DLD1 (cell line): ENCODE data around the gene NIN.

Source experiments
- in situ Hi-C: cut with HindIII; loops from 2 replicates; pipeline ENCODE4 v1.10.0; 2017; ENCODE audit warnings: low sequenced_read_pairs

Gene NIN

DNA sequence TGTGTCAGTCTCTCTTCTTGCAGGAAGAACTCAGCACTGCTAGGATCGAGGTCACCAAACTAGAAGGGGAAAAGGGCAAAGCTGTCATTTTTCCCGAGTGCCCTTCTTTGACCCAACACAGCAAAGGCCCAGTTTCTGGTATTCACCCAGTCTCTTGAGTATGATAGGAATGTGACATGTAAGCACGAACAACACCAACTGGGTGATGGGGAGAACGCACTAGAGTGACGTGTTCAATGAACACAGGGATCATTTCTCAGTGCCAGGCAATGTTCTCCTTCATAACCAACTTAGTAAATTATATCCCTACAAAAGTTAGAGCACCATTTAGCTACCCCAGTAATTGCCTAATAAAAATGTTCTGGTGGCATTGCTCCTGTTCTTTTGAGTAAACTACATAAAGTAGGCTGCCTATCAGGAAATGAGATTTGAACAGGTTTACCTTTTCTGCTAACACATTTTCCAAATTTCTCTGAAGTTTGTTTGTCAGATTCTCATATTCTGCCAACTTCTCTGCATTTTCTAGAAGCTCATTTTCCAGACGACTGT is 64.5 kb downstream of the NIN start:
- in situ Hi-C loops = no loop called here

DNA sequence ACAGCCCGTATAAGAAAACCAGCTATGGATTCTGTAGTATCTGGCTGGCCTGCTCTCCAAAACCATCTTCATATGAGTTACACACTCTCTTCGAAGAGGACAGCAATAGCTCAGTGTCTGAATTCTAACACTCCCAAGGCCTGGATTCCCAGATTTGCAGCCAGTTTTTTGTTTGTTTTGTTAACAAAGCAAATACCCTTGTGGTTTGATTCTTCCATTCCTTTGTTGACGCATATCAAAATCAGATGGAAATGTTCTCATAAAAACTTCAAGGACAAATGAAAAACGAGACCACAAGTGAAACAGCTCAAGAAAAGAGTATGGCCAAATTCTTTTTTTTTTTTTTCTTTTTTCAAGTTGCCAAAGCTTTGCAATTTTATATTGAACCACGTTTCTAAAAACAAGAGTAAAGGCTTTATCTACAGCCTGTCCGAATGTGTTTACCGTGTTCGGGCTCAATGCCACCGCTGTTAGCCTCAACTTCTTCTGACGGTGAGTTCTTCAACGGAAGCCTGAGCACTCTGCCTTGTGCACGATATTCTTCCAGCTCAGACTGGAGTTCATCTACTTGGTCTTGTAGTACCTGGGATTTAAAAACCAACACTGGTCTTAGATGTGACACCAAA is 67.5 kb downstream of the NIN start:
- in situ Hi-C loops = no loop called here

DNA sequence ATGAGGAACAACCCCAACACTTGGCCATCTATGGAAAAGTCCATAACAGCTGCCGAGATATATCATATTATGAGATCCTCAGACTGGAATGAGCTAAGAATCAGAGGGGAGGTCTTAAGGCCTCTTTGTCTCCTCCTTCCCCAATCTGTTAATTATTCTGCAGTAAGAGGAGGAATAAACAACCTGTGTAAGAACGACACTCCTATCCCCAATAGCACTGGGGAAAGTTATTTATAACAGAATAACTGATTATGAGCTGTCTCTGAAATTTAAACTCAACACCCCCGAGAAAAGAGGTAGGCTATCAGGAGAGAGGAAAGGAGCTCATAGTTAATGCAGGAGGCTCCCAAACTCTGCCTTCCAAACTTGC is 68.0 kb downstream of the NIN start:
- in situ Hi-C loops = no loop called here

DNA sequence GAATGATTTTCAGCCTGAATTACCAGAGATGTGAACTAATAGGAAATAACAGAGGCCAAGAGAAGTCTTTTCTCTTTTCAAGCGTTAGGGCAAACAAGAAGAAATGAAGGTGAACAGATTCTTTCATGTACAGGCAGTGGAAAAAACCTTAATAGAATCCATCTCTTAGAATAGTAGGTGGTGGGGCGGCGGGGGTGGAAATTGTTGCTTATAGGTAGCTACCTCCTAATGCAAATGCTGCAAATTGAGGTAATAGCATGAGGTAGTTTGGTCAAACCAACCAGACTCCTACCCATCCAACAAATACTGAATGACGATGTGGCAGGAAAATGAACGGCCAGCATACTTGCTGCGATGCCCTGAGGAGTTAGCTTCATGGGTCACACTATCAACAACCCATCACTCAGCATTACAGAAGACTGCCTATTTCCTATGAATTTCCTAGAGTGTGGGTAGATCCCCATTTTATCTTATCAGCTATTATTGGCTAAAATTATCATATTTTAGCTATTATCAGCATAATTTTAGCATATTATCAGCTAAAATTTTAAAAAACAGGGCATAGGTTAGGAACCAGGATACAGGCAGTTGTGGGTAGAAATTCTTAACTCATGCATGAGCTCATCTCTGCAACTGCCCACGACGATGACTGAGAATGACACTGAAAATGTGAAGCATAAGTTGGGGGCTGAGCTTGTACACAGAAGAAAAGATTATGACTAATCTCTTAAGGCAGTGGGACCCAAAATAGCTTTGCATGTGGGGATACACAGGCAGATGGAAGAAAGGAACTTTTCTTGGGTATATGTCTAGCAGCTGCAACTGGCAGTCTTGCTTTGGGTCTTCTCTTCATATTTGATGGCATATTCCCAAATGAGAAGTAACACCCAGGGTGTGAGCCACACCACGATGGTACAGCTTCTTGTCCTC is 68.7 kb downstream of the NIN start:
- in situ Hi-C loops = no loop called here

DNA sequence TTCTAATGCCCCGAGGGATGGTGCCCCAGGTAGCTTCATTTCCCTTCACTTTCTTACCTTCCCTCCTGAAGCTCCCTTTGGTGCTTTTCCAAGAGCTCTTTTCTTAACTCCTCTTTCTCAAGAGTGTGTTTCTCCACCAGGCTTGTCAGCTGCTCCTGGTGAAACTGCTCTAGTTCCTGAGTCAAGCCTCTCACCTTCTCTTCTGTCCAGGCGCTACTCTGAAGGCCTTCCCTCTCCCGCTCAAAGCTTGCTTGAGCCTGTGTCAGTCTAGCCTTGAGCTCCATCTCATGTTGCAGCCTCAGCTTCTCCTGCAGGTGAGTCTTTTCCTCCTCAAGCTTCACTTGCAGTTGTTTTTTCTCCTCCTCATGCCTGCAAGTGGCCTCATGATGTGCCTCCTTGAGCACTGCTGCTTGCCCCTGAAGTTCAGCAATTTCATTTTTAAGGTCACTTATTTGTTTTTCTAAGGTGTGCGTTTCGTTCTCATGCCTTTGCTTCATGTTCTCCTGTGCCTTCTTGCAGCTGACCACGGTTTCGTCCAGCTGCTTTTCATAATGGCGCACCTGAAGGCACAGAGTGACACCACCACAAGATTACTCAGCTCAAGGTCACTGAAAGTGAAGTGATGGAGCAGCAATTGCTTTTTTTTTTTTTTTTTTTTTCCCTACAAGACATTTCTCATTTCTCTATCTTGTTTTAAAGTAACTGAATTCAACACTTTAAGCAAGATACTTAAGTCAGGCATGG is 71.0 kb downstream of the NIN start:
- in situ Hi-C loops = no loop called here

DNA sequence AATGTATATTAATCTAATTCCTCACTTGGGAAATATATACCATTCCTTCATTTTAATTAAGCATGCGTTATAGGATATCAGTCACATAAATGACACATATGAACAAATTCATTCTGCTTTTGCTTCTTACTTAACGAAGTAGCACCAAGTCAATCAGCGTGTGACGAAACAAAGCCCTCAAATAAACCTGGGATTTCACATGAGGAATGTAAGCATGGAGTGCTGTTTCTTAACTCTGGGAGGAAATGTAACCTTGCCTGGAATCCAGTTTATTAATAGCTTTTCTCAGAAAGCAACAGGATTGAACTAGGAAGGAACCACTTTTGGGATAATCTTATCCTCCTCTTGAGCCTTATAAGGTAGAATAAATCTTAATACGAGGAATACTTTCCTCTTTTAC is 72.0 kb downstream of the NIN start:
- in situ Hi-C loops = no loop called here

DNA sequence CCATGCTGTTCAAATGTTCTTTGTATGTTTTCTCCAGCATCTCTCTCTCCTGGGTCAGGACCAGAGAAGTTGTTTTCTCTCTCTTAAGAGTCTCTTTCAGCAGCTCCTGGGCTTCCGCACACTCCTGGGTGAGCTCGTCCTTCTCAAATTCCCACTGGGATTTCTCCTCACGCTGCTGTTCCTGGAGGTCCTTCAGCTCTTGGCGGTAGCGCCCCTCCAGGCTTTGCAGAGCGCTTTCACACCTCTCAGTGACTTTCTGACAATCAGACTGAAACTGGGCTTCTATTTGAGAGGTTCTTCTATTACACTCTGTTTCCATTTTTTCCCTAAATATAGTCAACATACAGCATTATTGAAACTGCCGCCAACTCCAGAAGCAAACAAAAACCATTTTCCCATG is 72.7 kb downstream of the NIN start:
- in situ Hi-C loops = no loop called here

DNA sequence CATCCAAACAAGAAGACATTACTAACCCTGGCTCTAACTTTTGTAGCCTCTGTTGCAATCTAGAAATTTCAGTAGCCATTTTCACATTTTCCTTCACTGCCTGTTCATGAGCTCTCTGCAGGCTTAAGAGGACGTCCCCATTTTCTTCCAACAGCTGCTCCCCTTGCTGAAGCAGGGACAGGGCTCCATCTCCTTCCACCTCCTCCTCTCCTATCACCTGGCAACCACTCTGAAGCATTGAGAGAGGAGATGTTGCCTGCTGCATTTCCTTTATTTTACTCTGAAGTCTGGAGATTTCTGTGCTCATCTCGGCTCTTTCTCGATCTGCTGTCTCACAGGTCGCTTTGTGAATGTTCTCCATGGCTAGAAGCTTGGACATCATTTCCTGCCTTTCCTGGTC is 73.3 kb downstream of the NIN start:
- in situ Hi-C loops = no loop called here

DNA sequence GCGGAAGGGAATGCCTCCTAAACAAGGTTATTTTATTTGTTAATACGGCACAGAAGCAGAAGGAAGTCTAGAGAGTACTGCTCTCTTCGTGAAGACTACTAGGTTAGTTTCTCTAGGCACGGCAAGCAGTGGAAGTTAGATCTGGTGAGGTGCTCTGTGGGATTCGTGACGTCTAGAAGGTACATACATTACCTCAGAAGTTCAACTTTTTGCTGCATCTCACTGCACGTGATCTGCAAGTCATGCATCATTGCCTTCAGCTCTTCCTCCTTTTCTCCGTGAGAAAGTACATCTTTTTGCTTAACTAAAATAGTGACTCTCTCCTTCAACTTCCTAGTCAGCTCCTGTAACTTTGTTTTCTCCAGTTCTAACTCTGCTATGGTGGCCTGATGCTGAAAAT is 74.7 kb downstream of the NIN start:
- in situ Hi-C loops = no loop called here

DNA sequence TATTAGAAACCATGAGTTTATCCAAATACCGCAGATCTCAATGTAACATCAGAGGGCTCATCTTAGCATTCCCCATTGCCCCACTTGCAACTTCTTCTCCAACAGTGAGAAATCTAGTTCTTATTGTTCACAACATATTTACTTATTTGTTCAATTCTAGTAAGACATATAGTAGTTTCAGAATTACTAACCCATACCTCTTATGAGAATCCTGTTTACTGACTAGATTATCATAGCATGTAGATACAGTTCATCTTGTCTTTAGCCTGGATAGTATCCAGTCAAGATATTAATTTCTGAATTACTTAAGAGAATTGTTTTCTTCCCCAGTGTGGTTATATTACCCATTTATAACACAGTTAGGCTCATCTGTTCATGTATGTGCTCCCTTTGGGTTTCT is 80.6 kb downstream of the NIN start:
- in situ Hi-C loops = no loop called here

DNA sequence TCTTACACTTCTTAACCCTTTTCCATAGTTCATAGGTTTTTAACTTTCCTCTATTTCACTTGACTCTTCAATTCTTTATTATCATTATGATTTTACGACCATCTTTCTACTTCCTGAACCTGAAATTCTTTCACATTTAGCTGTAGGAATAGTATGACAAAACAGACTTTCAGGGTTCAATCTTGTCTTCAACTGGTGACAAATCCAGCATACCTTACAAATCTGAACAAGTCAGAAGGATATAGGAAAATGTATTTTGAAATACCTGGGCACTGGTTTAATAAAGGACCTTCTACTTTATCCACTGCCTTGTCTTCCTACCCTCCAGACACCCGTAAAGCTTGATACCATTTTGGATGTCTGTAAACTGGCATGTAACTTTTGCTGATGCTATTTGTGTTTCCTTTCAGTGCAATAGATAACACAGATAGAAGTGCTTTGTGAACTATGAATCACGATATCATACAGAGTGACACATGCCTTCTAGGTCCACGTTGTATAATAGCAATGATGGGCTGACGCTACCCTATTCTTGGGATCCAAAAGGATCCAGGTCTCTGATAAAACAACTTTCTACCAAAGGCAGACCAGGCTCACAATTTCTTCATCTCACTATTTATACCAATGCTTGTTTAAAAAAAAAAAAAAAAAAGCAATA is 85.4 kb downstream of the NIN start:
- in situ Hi-C loops = no loop called here

DNA sequence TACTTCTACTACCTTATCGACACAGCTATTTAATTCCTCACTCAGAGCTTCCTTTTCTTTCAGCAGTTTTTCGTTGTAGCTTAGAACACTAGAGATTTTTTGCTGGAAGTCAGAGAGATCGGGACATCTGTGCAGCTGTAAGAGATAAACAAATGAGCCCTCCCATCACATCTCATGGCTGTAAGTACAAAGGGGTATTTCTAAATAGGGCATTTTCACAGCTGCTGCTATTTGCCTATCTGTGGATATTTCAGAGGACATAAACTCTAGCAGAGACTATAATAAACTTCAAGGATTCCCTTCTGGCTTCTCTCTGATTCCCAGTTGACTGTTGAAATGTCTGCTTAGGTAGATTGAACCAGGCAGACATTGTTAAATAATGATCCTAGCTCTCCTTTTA is 86.7 kb downstream of the NIN start:
- in situ Hi-C loops = no loop called here

DNA sequence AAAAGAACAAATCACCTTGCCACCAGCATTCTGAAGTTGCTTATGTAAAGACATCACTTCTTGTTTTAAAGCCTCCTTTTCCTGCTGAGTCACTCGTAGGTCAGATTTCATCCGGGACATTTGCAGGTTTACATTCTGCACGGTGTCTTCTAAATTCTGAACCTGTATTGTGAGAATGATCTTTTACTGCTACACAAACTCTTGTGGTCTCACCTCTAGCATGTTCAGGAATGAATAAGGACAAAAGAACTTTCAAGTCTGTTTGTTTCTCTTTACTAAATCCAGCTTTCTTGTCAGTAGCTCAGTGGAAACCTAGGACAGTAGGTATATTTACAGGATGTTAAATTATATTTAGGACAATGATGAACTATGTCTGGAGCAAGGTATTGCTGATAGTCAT is 89.4 kb downstream of the NIN start:
- in situ Hi-C loops = no loop called here

DNA sequence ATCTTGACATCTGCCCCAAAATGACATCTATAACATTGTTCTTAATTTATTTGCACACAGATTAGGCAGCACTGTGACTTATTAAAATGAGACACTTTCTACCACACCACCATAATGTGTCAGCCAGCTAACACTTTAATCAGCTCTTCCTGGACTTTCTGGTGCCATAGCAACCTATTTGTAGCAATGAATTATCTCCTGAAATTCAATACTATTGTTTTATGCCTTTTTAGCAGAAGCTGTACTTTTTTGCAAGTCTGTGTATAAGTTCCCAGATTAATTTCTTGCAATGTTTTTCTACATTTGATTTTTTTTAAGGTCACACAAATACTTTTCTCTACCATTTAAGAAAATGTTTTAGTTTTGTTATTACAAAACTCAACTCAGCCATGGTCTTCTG is 90.1 kb downstream of the NIN start:
- in situ Hi-C loops = no loop called here

DNA sequence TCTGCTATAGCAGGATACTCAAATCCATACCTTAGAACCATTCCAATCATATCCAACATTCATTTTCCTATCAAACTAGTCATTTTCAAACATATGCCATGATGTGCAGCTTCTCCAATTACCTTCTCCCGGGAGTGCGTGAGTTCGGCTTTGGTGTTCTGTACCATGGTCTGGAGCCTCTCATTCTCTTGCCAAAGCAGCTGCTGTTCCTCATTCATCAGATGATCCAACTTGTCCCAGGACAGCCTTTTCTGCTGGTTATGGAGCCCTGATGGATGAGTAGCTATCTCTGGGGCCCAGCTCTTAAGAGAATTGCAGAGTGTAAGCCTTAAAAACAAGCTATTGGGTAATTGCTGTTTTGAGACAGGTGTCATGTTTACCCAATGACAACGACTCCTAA is 91.8 kb downstream of the NIN start:
- in situ Hi-C loops = no loop called here

DNA sequence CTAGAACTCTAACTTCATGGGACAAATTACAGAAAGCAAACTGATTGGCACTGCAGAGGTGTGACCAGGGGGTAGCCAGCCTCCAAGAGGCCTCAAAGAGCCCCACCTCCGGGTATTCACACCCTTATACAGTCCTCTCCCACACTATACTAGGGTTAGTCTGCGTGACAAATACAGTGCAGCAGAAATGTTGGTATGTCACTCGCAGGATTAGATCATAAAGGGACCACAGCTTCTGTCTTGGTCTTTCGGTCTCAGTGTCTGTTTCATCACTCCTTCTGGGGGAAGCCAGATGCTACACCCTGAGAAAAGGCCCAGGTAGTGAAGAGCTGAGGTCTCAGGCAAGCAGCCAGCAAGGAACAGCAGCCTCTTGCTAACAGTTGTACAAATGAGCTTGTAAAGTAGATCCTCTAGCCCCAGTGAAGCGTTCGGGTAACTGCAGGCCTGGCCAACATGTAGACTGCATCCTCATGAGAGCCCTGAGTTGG is 94.0 kb downstream of the NIN start:
- in situ Hi-C loops = no loop called here

DNA sequence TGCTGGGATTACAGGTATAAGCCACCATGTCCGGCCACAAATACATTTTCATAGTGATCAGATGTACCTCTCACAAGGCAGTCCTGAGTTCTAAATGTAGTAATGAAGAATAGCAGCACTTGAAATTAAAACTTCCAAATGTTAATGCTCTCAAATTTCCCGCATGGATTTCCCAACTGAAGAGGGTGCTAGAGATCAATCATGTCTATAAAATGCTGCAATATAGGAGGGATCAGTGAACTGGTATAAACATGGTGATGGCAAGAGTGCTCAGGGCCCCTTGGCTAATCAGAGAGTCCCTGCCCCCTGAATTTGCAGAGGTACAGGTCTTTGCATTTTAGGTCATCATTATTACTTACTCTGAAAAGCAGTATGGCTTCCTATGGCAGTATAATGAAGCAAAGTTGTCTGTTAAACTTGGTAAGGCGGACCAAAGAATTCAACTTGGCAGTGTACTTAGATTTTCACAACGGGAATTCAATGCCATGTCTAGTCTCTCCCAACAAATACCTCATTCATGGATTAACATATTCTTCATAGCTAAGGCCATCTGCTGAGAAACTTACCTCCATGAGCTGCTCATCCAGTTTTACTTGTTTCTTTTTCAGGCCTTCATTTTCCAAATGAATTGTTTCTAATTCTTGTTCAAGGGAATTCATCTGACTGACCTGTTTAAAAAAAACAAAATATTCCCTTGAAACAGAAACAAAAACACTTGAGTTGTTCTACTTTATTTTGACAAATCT is 95.8 kb downstream of the NIN start:
- in situ Hi-C loops = no loop called here

DNA sequence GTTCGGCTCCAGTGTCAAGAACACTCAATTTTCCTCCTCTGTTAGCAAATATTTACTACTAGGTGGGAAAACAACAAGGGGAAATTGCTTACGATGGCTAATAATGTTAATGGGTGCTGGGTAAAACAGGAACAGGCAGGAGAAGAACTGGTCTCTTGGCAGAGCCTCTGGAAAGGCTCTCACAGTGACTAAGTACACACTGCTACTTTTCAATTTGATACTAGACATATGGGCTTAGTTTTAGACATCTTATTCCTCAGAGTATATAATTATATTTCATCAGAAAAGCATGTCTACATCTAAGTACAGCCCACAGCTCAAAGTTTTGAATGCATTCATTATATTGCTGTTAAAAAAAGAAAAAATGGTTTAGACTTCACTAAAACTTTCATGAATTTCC is 97.5 kb downstream of the NIN start:
- in situ Hi-C loops = no loop called here

DNA sequence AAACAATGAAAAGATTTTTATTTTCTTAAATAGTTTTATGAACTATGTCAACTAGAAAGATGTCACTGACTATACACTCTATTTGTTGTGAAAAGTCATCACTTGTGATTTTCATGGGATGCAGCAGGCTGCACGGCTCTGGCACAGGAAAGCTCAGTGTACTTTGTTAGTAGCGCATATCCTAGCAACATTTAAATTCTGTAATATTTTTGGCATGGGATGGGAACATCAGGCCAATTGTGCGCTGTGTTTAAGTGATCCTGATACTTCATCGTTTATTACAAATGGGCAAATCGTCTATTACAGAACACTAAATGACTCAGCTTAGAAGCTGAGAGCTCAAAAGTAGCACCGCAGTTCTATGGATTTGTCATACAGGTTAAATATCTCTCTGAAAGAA is 102.1 kb downstream of the NIN start:
- in situ Hi-C loops = no loop called here

DNA sequence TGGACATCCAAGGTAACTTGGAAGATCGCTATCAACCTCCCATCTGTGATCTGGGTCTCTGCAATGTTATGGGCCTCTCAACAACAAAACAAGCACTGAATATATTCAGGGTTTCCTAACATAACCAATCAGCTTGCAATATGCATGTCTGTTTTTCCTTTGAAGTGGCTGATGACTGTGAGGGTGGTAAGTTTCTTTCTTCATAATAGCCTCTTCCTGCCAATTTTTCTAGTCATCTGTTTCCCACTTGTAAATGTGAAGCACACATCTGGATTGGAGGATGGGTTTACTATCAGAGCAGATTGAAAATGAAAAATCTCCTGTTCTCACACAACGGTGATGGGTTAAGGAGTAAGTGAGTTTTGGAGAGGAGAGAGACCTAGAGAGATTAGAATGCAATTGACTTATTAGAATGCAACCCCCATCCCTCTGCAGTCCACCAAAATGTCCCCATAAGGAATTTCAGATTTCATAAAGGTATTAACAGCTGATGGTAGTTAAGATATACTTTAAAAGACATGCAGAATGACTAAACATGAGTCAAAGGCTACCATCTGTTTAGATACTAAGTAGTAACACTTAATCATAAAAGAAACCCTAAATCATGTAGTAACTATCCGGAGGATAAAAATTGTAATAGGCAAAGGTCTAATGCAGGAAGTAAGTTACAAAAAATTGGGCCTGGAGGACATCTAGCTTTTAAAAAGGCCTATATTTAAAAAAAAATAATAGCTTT is 104.4 kb downstream of the NIN start:
- in situ Hi-C loops = no loop called here
